Erythroblast (primary cell): Measurements from ENCODE around the gene YPEL2.

ENCODE experiments used
- GATA1 ChIP-seq: IDR thresholded peaks from 2 replicates; pipeline ENCODE4 v1.6.1; 2011; ENCODE audit warnings: low read depth, mild to moderate bottlenecking, control low read depth, low read length, moderate library complexity
- POLR2A ChIP-seq: IDR thresholded peaks from 2 replicates; pipeline ENCODE4 v1.6.1; 2011; ENCODE audit warnings: mild to moderate bottlenecking, low read length

- TF ChIP-seq POLR2A (no peak), GATA1 (no peak)
Observed at GRCh38 chr17:59392973-59393679, 61.7 kb downstream of the YPEL2 start.
